K562 (cell line): Measurements from ENCODE around the gene MPZL1. TPM values are rescaled to one million over a fixed set of nuclear protein-coding genes. Genes with fewer than 3 reads are reported as not detected.
"Not testable (repeated sequence)": the region's sequence is repeated elsewhere in the genome, so short reads cannot be mapped to it uniquely, and the experiment has no call there.

ENCODE experiments used
- ATAC-seq: fragments of 200-7000 bp; cut with Tn5 transposase; 3 replicates; pipeline ENCODE4 v1.9.1; 2020; ENCODE audit warnings: moderate library complexity
- BruUV-seq: library from RNA; stranded (reverse); fragments of 400-500 nt; replicated peaks from 2 replicates; lab custom pipeline; 2021; lab: Mats Ljungman, UMichigan
- CTCF ChIA-PET: fragments of 300-600 bp; formaldehyde crosslinking; extraction: SDS; loops from one replicate; lab custom pipeline; 2021; ENCODE audit warnings: low intra/inter-chr PET ratio; lab: Yijun Ruan, JAX
- POLR2A ChIA-PET: fragments of 300-600, 350-650 bp; sonication (Branson Sonifier 250); formaldehyde crosslinking; extraction: SDS; loops from one replicate; lab custom pipeline; 2021; ENCODE audit warnings: antibody characterized with exemption, inconsistent platforms; lab: Yijun Ruan, JAX
- DNase-seq, 4 experiments: peaks; one replicate each; pipeline versions ENCODE4 v3.0.0 to v3.0.0-alpha.2; 2011 to 2018; ENCODE audit warnings: low spot score in 3 of 4, mixed read lengths in 3 of 4; ENCODE audit errors: extremely low read depth in 1 of 4
- FAIRE-seq: peaks from 2 replicates; lab custom pipeline; 2011; peaks lifted over from hg19 to GRCh38; lab: Jason Lieb, UNC
- H2AFZ ChIP-seq: 2 replicates; pipeline ENCODE4 v1.6.0; 2011; ENCODE audit warnings: low read depth, low read length, control low read depth, inconsistent platforms
- H3K27ac ChIP-seq: fragments of 200-600 bp; 3 replicates; pipeline ENCODE4 v1.8.0; 2011; ENCODE audit warnings: low read depth, mild to moderate bottlenecking, control low read depth, inconsistent platforms, low read length, moderate library complexity, mixed read lengths; ENCODE audit errors: extremely low read depth
- H3K27me3 ChIP-seq, 2 experiments: fragments of 300-600 bp in 1 of 2; 2 replicates in 1 of 2; 3 replicates in 1 of 2; pipeline versions ENCODE4 v1.6.0 to v1.8.0; 2011; ENCODE audit warnings: inconsistent platforms in 2 of 2, low read length in 2 of 2, mild to moderate bottlenecking in 1 of 2, mixed read lengths in 1 of 2, moderate library complexity in 1 of 2; ENCODE audit not compliant: control insufficient read depth in 2 of 2, insufficient read depth in 2 of 2
- H3K36me3 ChIP-seq: fragments of 300-600 bp; 3 replicates; pipeline ENCODE4 v1.8.0; 2011; ENCODE audit warnings: mild to moderate bottlenecking, low read length, inconsistent platforms; ENCODE audit not compliant: control insufficient read depth, insufficient read depth
- H3K4me1 ChIP-seq, 2 experiments: fragments of 200-600 bp in 1 of 2; replicated peaks in 1 of 2; 2 replicates in 1 of 2; 3 replicates in 1 of 2; pipeline versions ENCODE4 v1.5.1 to v1.8.0; 2011; ENCODE audit warnings: inconsistent platforms in 2 of 2, low read length in 2 of 2, mild to moderate bottlenecking in 1 of 2, mixed read lengths in 1 of 2, moderate library complexity in 1 of 2; ENCODE audit not compliant: control insufficient read depth in 2 of 2, insufficient read depth in 2 of 2
- H3K4me2 ChIP-seq: 2 replicates; pipeline ENCODE4 v1.6.1; 2011; ENCODE audit warnings: low read length, control low read depth, inconsistent platforms, mixed read lengths; ENCODE audit not compliant: insufficient read depth
- H3K4me3 ChIP-seq: fragments of 200-600 bp; sonication (generic), shearing (Covaris generic); 2 replicates; pipeline ENCODE4 v1.5.1; 2016; ENCODE audit warnings: control low read depth, inconsistent platforms
- H3K79me2 ChIP-seq: fragments of 200-600 bp; 3 replicates; pipeline ENCODE4 v1.8.0; 2011; ENCODE audit warnings: low read length, inconsistent platforms; ENCODE audit not compliant: control insufficient read depth, insufficient read depth
- H3K9ac ChIP-seq, 2 experiments: 2 replicates each; pipeline versions ENCODE4 v1.6.0 to v1.6.1; 2011; ENCODE audit warnings: low read depth in 2 of 2, low read length in 2 of 2, control low read depth in 1 of 2, inconsistent platforms in 1 of 2, mild to moderate bottlenecking in 1 of 2, mixed read lengths in 1 of 2; ENCODE audit not compliant: insufficient read depth in 1 of 2
- H3K9me1 ChIP-seq: one replicate; pipeline ENCODE4 v1.6.0; 2011; ENCODE audit warnings: inconsistent platforms, mild to moderate bottlenecking, low read length, moderate library complexity; ENCODE audit not compliant: control insufficient read depth, insufficient read depth
- H3K9me3 ChIP-seq: replicated peaks from 2 replicates; pipeline ENCODE4 v1.5.1; 2011; ENCODE audit warnings: low read depth, low read length, inconsistent platforms; ENCODE audit not compliant: control insufficient read depth, insufficient read depth
- H4K20me1 ChIP-seq: replicated peaks from 2 replicates; pipeline ENCODE4 v1.6.1; 2011; ENCODE audit warnings: low read length, inconsistent platforms, mixed read lengths; ENCODE audit not compliant: control insufficient read depth, insufficient read depth
- ZBTB33 ChIP-seq: sonication (generic); formaldehyde crosslinking; IDR thresholded peaks from 2 replicates; pipeline ENCODE4 v1.8.1; 2023; ENCODE audit warnings: mild to moderate bottlenecking, missing genetic modification reagents
- WGBS: fragments of 100-300 bp; shearing (Covaris generic); methylation state at CpG from one replicate; pipeline ENCODE4 v1.1.6; 2016; ENCODE audit warnings: low coverage, mixed read lengths; ENCODE audit not compliant: insufficient coverage; ENCODE audit errors: missing lambda C conversion rate; 5-methylcytosine and 5-hydroxymethylcytosine counted together
- in situ Hi-C: fragments of 300-500 bp; cut with MboI; formaldehyde crosslinking; loops from 4 replicates; pipeline ENCODE4 v1.15.0; 2018; ENCODE audit warnings: inconsistent platforms, mixed read lengths
- intact Hi-C: fragments of 100-400 bp; cut with micrococcal nuclease; formaldehyde crosslinking; loops from 2 replicates; pipeline ENCODE4 v1.14.2; 2022
- polyA plus RNA-seq, 8 experiments: library from polyadenylated mRNA; depleted of rRNA in 4 of 8; stranded (reverse) in 5 of 8; unstranded in 3 of 8; fragments of >200 nt; fragmentation: Nextera tagmentation in 2 of 8; fragmentation: Illumina TruSeq in 1 of 8; extraction: Ambion mirVana in 2 of 8; extraction: Trizol in 1 of 8; gene quantifications; 2 replicates each; pipeline versions ENCODE4 v1.2.1 to v1.2.3, GENCODE V29; 2011 to 2014; ENCODE audit warnings: inconsistent platforms in 1 of 8, missing spikeins in 1 of 8
- total RNA-seq, 7 experiments: library from RNA; depleted of rRNA in 6 of 7; stranded (reverse); fragments of >200 nt in 6 of 7; fragmentation: Illumina TruSeq in 2 of 7; extraction: Trizol in 2 of 7; gene quantifications; 2 replicates each; pipeline versions ENCODE4 v1.2.1 to v1.2.3, GENCODE V29; 2011 to 2021; ENCODE audit warnings: low replicate concordance in 1 of 7

The MPZL1 gene
- total and polyA plus RNA-seq, 9 of the 15 experiments (the other 6 are each of a cell fraction or from before 2014, with no cell fraction given) = 14.5 to 153 (median 66.5) TPM

DNA sequence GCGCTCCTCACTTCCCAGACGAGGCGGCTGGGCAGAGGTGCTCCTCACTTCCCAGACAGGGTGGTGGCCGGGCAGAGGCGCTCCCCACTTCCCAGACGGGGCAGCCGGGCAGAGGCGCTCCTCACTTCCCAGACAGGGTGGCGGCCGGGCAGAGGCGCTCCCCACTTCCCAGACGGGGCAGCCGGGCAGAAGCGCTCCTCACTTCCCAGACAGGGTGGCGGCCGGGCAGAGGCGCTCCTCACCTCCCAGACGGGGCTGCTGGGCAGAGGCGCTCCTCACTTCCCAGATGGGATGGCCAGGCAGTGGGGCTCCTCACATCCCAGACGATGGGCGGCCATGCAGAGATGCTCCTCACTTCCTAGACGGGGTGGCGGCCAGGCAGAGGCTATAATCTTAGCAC lies 84.5 kb downstream of the MPZL1 start:
- 89% methylated on average over 17 of the region's 23 CpGs for WGBS
- intact Hi-C loops, H3K4me1 ChIP-seq, H3K27me3 ChIP-seq, H3K9me3 ChIP-seq, H3K9ac ChIP-seq, in situ Hi-C loops, H3K79me2 ChIP-seq, H3K9me1 ChIP-seq, BruUV-seq, H3K4me2 ChIP-seq, FAIRE-seq, ATAC-seq, POLR2A ChIA-PET, CTCF ChIA-PET, DNase-seq, H3K36me3 ChIP-seq, H3K27ac ChIP-seq, H3K4me3 ChIP-seq, H2AFZ ChIP-seq, H4K20me1 ChIP-seq: not testable (repeated sequence)
- TF ChIP-seq ZBTB33 (CRISPR knock-in tag) = peak; percentile 74

DNA sequence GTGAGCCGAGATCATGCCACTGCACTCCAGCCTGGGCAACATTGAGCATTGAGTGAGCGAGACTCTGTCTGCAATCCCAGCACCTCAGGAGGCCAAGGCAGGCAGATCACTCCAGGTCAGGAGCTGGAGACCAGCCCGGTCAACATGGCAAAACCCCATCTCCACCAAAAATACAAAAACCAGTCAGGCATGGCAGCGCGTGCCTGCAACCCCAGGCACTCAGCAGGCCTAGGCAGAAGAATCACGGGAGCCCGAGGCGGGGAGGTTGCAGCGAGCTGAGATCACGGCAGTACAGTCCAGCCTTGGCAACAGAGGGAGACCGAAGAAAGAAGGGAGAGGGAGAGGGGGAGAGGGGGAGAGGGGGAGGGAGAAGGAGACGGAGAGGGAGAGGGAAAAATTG lies 84.9 kb downstream of the MPZL1 start:
- H3K36me3 ChIP-seq, H3K4me2 ChIP-seq, H4K20me1 ChIP-seq, H3K79me2 ChIP-seq, H2AFZ ChIP-seq, BruUV-seq, H3K9ac ChIP-seq, intact Hi-C loops, H3K9me3 ChIP-seq, ATAC-seq, H3K27ac ChIP-seq, DNase-seq, H3K4me1 ChIP-seq, in situ Hi-C loops, FAIRE-seq, H3K9me1 ChIP-seq, H3K27me3 ChIP-seq, H3K4me3 ChIP-seq, CTCF ChIA-PET: not testable (repeated sequence)
- WGBS = 88% methylated on average over 8 of the region's 12 CpGs
- POLR2A ChIA-PET = interaction anchor here (0.6 to 1.5 kb wide), 2 partner anchors 10 to 17 kb away, joined by 3 to 5 read pairs; no protein-coding TSS in a partner anchor
